Breast epithelium (tissue), 4 donors: Measurements from ENCODE around the gene MT1M. TPM values are rescaled to one million over a fixed set of nuclear protein-coding genes. Genes with fewer than 3 reads are reported as not detected.

Experiments used
- DNase-seq, 2 donors: peaks; one replicate each; pipeline ENCODE4 v3.0.0-alpha.2; 2019; ENCODE audit warnings: low spot score in 2 of 2
- H3K27ac ChIP-seq, 2 donors: fragments of 200-600 bp; sonication (generic) in 1 of 2; one replicate each; pipeline ENCODE4 v1.5.1; 2016 to 2019; ENCODE audit warnings: mild to moderate bottlenecking in 1 of 2
- H3K27me3 ChIP-seq, 2 donors: fragments of 200-600 bp; sonication (generic) in 1 of 2; one replicate each; pipeline versions ENCODE4 v1.5.1 to v1.6.0; 2017 to 2019; ENCODE audit warnings: control low read depth in 1 of 2, mild to moderate bottlenecking in 1 of 2
- H3K36me3 ChIP-seq: fragments of 200-600 bp; one replicate; pipeline ENCODE4 v1.5.1; 2019
- H3K4me1 ChIP-seq, 2 donors: fragments of 200-600 bp; sonication (generic); one replicate each; pipeline ENCODE4 v1.5.1; 2016 to 2019; ENCODE audit warnings: control low read depth in 1 of 2
- H3K4me3 ChIP-seq, 3 donors: fragments of 200-600 bp; sonication (generic); 1 replicate in 2 of 3; 2 replicates in 1 of 3; pipeline ENCODE4 v1.5.1; 2016 to 2019; ENCODE audit warnings: mild to moderate bottlenecking in 3 of 3, moderate library complexity in 2 of 3
- H3K9me3 ChIP-seq, 2 donors: fragments of 200-600 bp; sonication (generic) in 1 of 2; one replicate each; pipeline ENCODE4 v1.5.1; 2016 to 2019; ENCODE audit warnings: control low read depth in 1 of 2
- POLR2A ChIP-seq: fragments of 450-650 bp; IDR thresholded peaks from one replicate; pipeline ENCODE4 v1.6.1; 2016; ENCODE audit warnings: antibody characterized with exemption, mild to moderate bottlenecking, moderate library complexity
- POLR2AphosphoS5 ChIP-seq, 3 donors: sonication (generic); formaldehyde crosslinking; IDR thresholded peaks; one replicate each; pipeline ENCODE4 v1.6.1; 2017; ENCODE audit warnings: antibody characterized with exemption in 3 of 3
- intact Hi-C: fragments of 100-400 bp; cut with DNase I; formaldehyde crosslinking; loops from one replicate; pipeline ENCODE4 v1.15.1; 2023; ENCODE audit warnings: low total_unique reads
- total RNA-seq, 3 donors: library from RNA; depleted of rRNA; stranded (reverse); fragments of >200 nt; gene quantifications; one replicate each; pipeline ENCODE4 v1.1.0, GENCODE V29; 2016
- TF ChIP-seq, protein P1 (sequence below), 3 donors: fragments of 450-650 bp; IDR thresholded peaks; one replicate each; pipeline ENCODE4 v1.5.1; 2016 to 2017; ENCODE audit warnings: antibody characterized with exemption in 3 of 3, mild to moderate bottlenecking in 3 of 3, moderate library complexity in 3 of 3

Gene MT1M
- total RNA-seq, 3 donors from 2014 or later, result 42.9 to 120 (median 46.0) TPM

DNA sequence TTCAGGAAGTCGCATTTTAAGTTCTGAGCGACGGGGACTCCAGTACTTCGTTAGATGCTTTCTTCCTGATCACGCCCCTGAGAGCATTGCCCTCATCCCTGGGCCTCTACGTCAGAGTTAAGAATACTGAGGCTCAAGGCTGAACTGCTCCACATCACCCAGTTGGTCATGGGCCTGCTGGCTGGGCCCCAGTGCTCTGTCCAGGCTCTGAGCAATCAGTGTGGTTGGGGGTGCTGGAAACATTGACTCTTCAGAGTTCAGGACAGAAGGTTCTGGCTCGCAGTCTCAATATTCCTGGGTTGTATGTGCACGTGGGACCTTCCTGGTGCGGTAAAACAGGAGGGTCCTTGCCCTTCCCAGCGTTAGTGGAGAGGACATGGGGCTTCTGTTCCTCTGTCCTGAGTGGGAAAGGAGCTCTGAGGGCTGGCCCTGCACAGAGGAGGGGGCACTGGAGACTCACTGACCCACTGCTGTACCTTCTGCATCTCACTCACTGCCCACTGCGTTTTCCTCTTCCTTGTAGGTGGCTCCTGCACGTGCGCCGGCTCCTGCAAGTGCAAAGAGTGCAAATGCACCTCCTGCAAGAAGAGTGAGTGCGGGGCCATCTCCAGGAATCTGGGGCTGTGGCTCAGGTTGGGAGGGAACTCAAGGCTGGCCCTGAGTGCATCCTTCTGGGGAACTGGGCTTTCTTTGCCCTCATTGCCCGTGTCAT is 6.4 kb upstream of the MT1M start:
- no peaks in the 10 kb centered on the region for H3K9me3 ChIP-seq
- DNase-seq, result peak in 1 of 2 donors; percentile 44
- no peak for TF ChIP-seq POLR2A
- peak in 1 of 3 donors; percentile 14 for TF ChIP-seq POLR2AphosphoS5 (IDR thresholded peaks at IDR 0.05)
- no peaks in the 10 kb centered on the region for H3K4me1 ChIP-seq
- intact Hi-C loops, result no loop called here
- no peaks in the 10 kb centered on the region for H3K36me3 ChIP-seq
- H3K27ac ChIP-seq, result peak overlapping the region; percentile 87 to 97
- no peaks in the 10 kb centered on the region for H3K27me3 ChIP-seq
- peak overlapping the region; percentile 50 to 73 (median 72) for H3K4me3 ChIP-seq

DNA sequence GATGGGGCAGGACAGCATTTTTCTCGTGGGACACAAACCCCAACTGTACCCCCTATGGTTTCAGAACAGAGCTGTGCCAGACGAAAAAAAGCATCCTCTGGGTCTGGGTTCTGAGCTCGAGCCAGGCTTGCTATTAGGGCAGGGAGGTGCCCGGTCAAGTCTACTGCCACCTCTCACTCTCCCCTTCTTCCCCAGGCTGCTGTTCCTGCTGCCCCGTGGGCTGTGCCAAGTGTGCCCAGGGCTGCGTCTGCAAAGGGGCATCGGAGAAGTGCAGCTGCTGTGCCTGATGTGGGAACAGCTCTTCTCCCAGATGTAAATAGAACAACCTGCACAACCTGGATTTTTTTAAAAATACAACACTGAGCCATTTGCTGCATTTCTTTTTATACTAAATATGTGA is 5.8 kb upstream of the MT1M start:
- Histone ChIP-seq H3K27ac (peak overlapping the region; percentile 87 to 97), H3K9me3 (no peaks in the 10 kb centered on the region), H3K4me1 (no peaks in the 10 kb centered on the region), H3K27me3 (no peaks in the 10 kb centered on the region), H3K36me3 (no peaks in the 10 kb centered on the region), H3K4me3 (peak overlapping the region; percentile 50 to 73 (median 72))
- intact Hi-C loops, result no loop called here
- no peak for DNase-seq
- TF ChIP-seq, protein P1, sequence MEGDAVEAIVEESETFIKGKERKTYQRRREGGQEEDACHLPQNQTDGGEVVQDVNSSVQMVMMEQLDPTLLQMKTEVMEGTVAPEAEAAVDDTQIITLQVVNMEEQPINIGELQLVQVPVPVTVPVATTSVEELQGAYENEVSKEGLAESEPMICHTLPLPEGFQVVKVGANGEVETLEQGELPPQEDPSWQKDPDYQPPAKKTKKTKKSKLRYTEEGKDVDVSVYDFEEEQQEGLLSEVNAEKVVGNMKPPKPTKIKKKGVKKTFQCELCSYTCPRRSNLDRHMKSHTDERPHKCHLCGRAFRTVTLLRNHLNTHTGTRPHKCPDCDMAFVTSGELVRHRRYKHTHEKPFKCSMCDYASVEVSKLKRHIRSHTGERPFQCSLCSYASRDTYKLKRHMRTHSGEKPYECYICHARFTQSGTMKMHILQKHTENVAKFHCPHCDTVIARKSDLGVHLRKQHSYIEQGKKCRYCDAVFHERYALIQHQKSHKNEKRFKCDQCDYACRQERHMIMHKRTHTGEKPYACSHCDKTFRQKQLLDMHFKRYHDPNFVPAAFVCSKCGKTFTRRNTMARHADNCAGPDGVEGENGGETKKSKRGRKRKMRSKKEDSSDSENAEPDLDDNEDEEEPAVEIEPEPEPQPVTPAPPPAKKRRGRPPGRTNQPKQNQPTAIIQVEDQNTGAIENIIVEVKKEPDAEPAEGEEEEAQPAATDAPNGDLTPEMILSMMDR (IDR thresholded peaks at IDR 0.05), result no peak
- TF ChIP-seq POLR2AphosphoS5 (IDR thresholded peaks at IDR 0.05) (no peak), POLR2A (no peak)

GRCh38 chr16:56628486-56629350 is 3.7 kb upstream of the MT1M start:
- intact Hi-C loops, result no loop called here
- no peak for DNase-seq

DNA sequence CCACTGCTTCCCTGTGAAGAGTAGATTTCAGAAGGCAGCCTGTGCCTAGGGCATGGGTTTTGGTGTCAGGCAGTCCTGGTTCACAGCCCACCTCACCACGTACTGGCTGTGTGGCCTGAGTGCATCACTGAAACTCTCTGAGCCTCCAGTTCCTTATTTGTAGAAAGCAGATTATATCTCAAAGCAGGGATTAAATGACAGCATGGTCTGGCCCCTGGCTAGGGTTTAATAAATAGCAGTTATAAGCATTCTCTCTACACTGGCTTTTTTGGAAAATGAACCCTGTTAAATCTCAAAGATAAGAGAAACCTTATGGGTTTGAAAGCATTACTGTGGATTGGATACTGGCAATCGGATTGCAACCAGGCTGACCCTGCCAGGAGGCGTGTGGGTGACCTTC is 2.9 kb upstream of the MT1M start:
- peak overlapping the region; percentile 40 to 41 for H3K27ac ChIP-seq
- H3K9me3 ChIP-seq, result no peaks in the 10 kb centered on the region
- H3K4me1 ChIP-seq, result no peaks in the 10 kb centered on the region
- no peaks in the 10 kb centered on the region for H3K36me3 ChIP-seq
- H3K4me3 ChIP-seq, result no peak overlapping the region
- intact Hi-C loops, result no loop called here
- no peak for DNase-seq
- no peaks in the 10 kb centered on the region for H3K27me3 ChIP-seq
- TF ChIP-seq POLR2AphosphoS5 (IDR thresholded peaks at IDR 0.05) (no peak), POLR2A (no peak)
- TF ChIP-seq, protein P1 (IDR thresholded peaks at IDR 0.05), result no peak

More at GRCh38 chr16:56628486-56629350, 3.7 kb upstream of the MT1M start:
- Histone ChIP-seq H3K27me3 (no peaks in the 10 kb centered on the region), H3K9me3 (no peaks in the 10 kb centered on the region), H3K27ac (peak overlapping the region; percentile 40 to 41), H3K4me3 (no peak overlapping the region), H3K36me3 (no peaks in the 10 kb centered on the region), H3K4me1 (no peaks in the 10 kb centered on the region)
- TF ChIP-seq POLR2A (no peak), POLR2AphosphoS5 (IDR thresholded peaks at IDR 0.05) (no peak)
- TF ChIP-seq, protein P1 (IDR thresholded peaks at IDR 0.05), result no peak

- no peak for DNase-seq
- Histone ChIP-seq H3K36me3 (no peaks in the 10 kb centered on the region), H3K4me1 (no peaks in the 10 kb centered on the region), H3K27ac (no peak overlapping the region), H3K4me3 (no peak overlapping the region), H3K9me3 (no peaks in the 10 kb centered on the region), H3K27me3 (no peaks in the 10 kb centered on the region)
- TF ChIP-seq POLR2AphosphoS5 (IDR thresholded peaks at IDR 0.05), result no peak
- TF ChIP-seq, protein P1 (IDR thresholded peaks at IDR 0.05), result no peak
- TF ChIP-seq POLR2A, result no peak
- intact Hi-C loops, result no loop called here
Measured at GRCh38 chr16:56630134-56630533, 2.3 kb upstream of the MT1M start.
